ENCODE results near the gene NCAN. TPM values are rescaled to one million over a fixed set of nuclear protein-coding genes. Genes with fewer than 3 reads are reported as not detected.
A peak's percentile ranks its signal among the peaks of the same experiment; 100 is the strongest.

Gene NCAN
- total RNA-seq, 1 experiment from 2014 or later = 3.0 TPM

DNA sequence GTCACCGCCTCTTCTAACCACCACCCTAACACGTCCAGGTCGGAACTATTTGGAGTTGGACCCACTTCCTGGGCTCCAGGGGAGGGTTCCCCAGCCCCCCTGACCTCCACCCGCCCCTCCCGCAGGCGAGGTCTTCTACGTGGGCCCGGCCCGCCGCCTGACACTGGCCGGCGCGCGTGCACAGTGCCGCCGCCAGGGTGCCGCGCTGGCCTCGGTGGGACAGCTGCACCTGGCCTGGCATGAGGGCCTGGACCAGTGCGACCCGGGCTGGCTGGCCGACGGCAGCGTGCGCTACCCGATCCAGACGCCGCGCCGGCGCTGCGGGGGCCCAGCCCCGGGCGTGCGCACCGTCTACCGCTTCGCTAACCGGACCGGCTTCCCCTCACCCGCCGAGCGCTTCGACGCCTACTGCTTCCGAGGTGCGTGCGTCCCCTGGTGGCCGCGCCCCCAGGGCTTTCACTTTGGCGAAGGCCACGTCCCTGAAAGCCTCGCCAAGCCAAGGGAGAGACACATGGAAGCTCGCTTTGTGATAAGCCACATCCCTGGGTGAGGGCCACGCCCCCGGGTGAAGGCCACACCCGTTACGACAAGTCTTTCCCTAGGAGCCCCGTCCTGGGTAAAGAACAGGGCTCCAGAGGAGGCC, 13.2 kb downstream of the NCAN start (continued):
- TF ChIP-seq, protein P1, sequence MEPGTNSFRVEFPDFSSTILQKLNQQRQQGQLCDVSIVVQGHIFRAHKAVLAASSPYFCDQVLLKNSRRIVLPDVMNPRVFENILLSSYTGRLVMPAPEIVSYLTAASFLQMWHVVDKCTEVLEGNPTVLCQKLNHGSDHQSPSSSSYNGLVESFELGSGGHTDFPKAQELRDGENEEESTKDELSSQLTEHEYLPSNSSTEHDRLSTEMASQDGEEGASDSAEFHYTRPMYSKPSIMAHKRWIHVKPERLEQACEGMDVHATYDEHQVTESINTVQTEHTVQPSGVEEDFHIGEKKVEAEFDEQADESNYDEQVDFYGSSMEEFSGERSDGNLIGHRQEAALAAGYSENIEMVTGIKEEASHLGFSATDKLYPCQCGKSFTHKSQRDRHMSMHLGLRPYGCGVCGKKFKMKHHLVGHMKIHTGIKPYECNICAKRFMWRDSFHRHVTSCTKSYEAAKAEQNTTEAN (CRISPR knock-in tag; IDR thresholded peaks at IDR 0.05) = peak; percentile 75; the same call in 1 of the 2 replicates
- TF ChIP-seq, protein P2, sequence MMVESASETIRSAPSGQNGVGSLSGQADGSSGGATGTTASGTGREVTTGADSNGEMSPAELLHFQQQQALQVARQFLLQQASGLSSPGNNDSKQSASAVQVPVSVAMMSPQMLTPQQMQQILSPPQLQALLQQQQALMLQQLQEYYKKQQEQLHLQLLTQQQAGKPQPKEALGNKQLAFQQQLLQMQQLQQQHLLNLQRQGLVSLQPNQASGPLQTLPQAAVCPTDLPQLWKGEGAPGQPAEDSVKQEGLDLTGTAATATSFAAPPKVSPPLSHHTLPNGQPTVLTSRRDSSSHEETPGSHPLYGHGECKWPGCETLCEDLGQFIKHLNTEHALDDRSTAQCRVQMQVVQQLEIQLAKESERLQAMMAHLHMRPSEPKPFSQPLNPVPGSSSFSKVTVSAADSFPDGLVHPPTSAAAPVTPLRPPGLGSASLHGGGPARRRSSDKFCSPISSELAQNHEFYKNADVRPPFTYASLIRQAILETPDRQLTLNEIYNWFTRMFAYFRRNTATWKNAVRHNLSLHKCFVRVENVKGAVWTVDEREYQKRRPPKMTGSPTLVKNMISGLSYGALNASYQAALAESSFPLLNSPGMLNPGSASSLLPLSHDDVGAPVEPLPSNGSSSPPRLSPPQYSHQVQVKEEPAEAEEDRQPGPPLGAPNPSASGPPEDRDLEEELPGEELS (CRISPR knock-in tag; IDR thresholded peaks at IDR 0.05) = peak; percentile 88
- TF ChIP-seq MYBL2 (CRISPR knock-in tag; IDR thresholded peaks at IDR 0.05) (peak; percentile 77), FOXP1 (CRISPR knock-in tag; IDR thresholded peaks at IDR 0.05; ENCODE audit: borderline replicate concordance) (peak; percentile 96), TEAD1 (CRISPR knock-in tag; IDR thresholded peaks at IDR 0.05) (peak; percentile 72), NR2C2 (CRISPR knock-in tag; IDR thresholded peaks at IDR 0.05) (peak; percentile 25; the same call in 1 of the 2 replicates), SP1 (CRISPR knock-in tag; conservative IDR thresholded peaks at IDR 0.05) (peak; percentile 86), HMGA2 (CRISPR knock-in tag; IDR thresholded peaks at IDR 0.05) (no peak), ETV6 (CRISPR knock-in tag; IDR thresholded peaks at IDR 0.05) (peak; percentile 82; the same call in 1 of the 2 replicates), FOXK1 (CRISPR knock-in tag; IDR thresholded peaks at IDR 0.05) (peak; percentile 82), RELA (CRISPR knock-in tag; IDR thresholded peaks at IDR 0.05; ENCODE audit: borderline replicate concordance) (peak; percentile 85), PRRX2 (CRISPR knock-in tag; IDR thresholded peaks at IDR 0.05) (no peak), SMAD3 (CRISPR knock-in tag; IDR thresholded peaks at IDR 0.05; ENCODE audit: borderline replicate concordance) (peak; percentile 81; the same call in 1 of the 2 replicates), ZNF423 (CRISPR knock-in tag; IDR thresholded peaks at IDR 0.05) (peak; percentile 43; the same call in 1 of the 2 replicates), ZBTB21 (CRISPR knock-in tag; IDR thresholded peaks at IDR 0.05; ENCODE audit: borderline replicate concordance) (no peak), NFE2L1 (CRISPR knock-in tag; IDR thresholded peaks at IDR 0.05) (peak; percentile 89; the same call in 1 of the 2 replicates)
- TF ChIP-seq, protein P3, sequence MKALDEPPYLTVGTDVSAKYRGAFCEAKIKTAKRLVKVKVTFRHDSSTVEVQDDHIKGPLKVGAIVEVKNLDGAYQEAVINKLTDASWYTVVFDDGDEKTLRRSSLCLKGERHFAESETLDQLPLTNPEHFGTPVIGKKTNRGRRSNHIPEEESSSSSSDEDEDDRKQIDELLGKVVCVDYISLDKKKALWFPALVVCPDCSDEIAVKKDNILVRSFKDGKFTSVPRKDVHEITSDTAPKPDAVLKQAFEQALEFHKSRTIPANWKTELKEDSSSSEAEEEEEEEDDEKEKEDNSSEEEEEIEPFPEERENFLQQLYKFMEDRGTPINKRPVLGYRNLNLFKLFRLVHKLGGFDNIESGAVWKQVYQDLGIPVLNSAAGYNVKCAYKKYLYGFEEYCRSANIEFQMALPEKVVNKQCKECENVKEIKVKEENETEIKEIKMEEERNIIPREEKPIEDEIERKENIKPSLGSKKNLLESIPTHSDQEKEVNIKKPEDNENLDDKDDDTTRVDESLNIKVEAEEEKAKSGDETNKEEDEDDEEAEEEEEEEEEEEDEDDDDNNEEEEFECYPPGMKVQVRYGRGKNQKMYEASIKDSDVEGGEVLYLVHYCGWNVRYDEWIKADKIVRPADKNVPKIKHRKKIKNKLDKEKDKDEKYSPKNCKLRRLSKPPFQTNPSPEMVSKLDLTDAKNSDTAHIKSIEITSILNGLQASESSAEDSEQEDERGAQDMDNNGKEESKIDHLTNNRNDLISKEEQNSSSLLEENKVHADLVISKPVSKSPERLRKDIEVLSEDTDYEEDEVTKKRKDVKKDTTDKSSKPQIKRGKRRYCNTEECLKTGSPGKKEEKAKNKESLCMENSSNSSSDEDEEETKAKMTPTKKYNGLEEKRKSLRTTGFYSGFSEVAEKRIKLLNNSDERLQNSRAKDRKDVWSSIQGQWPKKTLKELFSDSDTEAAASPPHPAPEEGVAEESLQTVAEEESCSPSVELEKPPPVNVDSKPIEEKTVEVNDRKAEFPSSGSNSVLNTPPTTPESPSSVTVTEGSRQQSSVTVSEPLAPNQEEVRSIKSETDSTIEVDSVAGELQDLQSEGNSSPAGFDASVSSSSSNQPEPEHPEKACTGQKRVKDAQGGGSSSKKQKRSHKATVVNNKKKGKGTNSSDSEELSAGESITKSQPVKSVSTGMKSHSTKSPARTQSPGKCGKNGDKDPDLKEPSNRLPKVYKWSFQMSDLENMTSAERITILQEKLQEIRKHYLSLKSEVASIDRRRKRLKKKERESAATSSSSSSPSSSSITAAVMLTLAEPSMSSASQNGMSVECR (CRISPR knock-in tag; IDR thresholded peaks at IDR 0.05; ENCODE audit: borderline replicate concordance) = peak; percentile 77; the same call in 1 of the 2 replicates
- TF ChIP-seq, protein P4, sequence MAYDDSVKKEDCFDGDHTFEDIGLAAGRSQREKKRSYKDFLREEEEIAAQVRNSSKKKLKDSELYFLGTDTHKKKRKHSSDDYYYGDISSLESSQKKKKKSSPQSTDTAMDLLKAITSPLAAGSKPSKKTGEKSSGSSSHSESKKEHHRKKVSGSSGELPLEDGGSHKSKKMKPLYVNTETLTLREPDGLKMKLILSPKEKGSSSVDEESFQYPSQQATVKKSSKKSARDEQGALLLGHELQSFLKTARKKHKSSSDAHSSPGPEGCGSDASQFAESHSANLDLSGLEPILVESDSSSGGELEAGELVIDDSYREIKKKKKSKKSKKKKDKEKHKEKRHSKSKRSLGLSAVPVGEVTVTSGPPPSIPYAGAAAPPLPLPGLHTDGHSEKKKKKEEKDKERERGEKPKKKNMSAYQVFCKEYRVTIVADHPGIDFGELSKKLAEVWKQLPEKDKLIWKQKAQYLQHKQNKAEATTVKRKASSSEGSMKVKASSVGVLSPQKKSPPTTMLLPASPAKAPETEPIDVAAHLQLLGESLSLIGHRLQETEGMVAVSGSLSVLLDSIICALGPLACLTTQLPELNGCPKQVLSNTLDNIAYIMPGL (CRISPR knock-in tag; IDR thresholded peaks at IDR 0.05) = peak; percentile 87
- TF ChIP-seq, protein P5, sequence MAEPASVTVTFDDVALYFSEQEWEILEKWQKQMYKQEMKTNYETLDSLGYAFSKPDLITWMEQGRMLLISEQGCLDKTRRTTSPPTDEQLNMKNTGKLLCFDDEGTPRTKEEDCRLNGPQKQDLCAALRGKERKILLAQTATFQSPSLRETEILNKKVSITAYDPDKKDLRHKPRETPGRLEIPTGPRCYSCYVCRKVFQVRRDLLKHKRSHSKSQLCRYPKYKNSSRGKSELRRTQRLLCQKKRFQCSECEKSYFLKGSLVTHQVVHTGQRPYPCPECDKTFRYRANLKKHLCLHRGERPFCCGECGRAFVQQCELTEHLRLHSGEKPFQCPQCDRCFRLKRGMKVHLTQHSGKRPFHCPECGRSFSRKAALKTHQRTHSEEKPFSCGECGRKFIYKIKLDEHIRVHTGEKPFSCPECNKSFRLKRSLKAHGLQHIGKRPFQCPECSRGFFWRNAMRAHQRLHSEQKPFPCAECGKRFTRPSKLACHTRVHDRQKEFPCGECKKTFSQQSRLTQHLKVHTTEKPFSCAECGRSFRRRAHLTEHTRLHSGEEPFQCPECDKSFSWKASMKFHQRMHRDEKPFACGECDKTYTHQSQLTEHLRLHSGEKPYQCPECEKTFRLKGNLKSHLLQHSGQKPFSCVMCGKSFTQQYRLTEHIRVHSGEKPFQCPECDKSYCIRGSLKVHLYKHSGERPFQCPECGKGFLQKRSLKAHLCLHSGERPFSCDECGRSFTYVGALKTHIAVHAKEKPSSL (CRISPR knock-in tag; conservative IDR thresholded peaks at IDR 0.05) = no peak
- TF ChIP-seq, protein P6, sequence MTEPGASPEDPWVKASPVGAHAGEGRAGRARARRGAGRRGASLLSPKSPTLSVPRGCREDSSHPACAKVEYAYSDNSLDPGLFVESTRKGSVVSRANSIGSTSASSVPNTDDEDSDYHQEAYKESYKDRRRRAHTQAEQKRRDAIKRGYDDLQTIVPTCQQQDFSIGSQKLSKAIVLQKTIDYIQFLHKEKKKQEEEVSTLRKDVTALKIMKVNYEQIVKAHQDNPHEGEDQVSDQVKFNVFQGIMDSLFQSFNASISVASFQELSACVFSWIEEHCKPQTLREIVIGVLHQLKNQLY (CRISPR knock-in tag; IDR thresholded peaks at IDR 0.05) = 0 out of 2 replicates have a peak, but pooled peaks have one; percentile 13
- TF ChIP-seq, protein P7, sequence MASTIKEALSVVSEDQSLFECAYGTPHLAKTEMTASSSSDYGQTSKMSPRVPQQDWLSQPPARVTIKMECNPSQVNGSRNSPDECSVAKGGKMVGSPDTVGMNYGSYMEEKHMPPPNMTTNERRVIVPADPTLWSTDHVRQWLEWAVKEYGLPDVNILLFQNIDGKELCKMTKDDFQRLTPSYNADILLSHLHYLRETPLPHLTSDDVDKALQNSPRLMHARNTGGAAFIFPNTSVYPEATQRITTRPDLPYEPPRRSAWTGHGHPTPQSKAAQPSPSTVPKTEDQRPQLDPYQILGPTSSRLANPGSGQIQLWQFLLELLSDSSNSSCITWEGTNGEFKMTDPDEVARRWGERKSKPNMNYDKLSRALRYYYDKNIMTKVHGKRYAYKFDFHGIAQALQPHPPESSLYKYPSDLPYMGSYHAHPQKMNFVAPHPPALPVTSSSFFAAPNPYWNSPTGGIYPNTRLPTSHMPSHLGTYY (CRISPR knock-in tag; IDR thresholded peaks at IDR 0.05) = no peak
- TF ChIP-seq, protein P8, sequence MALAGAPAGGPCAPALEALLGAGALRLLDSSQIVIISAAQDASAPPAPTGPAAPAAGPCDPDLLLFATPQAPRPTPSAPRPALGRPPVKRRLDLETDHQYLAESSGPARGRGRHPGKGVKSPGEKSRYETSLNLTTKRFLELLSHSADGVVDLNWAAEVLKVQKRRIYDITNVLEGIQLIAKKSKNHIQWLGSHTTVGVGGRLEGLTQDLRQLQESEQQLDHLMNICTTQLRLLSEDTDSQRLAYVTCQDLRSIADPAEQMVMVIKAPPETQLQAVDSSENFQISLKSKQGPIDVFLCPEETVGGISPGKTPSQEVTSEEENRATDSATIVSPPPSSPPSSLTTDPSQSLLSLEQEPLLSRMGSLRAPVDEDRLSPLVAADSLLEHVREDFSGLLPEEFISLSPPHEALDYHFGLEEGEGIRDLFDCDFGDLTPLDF (CRISPR knock-in tag; IDR thresholded peaks at IDR 0.05) = peak; percentile 70; the same call in 1 of the 2 replicates
